ENCODE data around the gene SLX4IP.
"Not testable (repeated sequence)": the region's sequence is repeated elsewhere in the genome, so short reads cannot be mapped to it uniquely, and the experiment has no call there.

GRCh38 chr20:10617549-10618133 is 182.5 kb downstream of the SLX4IP start:
- not testable (repeated sequence) for TF ChIP-seq POLR2A (IDR thresholded peaks at IDR 0.05; ENCODE audit: low read depth, low read length); POLR2AphosphoS5 (IDR thresholded peaks at IDR 0.05; ENCODE audit: low read depth, low read length); TAF1 (IDR thresholded peaks at IDR 0.05; ENCODE audit: borderline replicate concordance, low read depth, low read length)

Data from GM12892 (cell line).